Neutrophil (primary cell): ENCODE measurements around the gene SREBF2.

Source experiments
- H3K27ac ChIP-seq: fragments of 200-600 bp; sonication (generic); 2 replicates; pipeline ENCODE4 v1.5.1; 2016; ENCODE audit warnings: mild to moderate bottlenecking, moderate library complexity
- H3K27me3 ChIP-seq: fragments of 200-600 bp; sonication (generic); 2 replicates; pipeline ENCODE4 v1.6.0; 2016; ENCODE audit warnings: mild to moderate bottlenecking
- H3K36me3 ChIP-seq: fragments of 200-600 bp; sonication (generic); 2 replicates; pipeline ENCODE4 v1.5.1; 2017
- H3K4me1 ChIP-seq, 2 experiments: fragments of 200-600 bp in 1 of 2; sonication (generic) in 1 of 2; 1 replicate in 1 of 2; 2 replicates in 1 of 2; pipeline versions ENCODE4 v1.5.1 to v1.6.1; 2013 to 2016; ENCODE audit warnings: low read depth in 1 of 2, low read length in 1 of 2, mild to moderate bottlenecking in 1 of 2, moderate library complexity in 1 of 2; ENCODE audit not compliant: control insufficient read depth in 1 of 2, insufficient read depth in 1 of 2
- H3K4me3 ChIP-seq, 2 experiments: fragments of 200-600 bp in 1 of 2; sonication (generic) in 1 of 2; 1 replicate in 1 of 2; 2 replicates in 1 of 2; pipeline ENCODE4 v1.5.1; 2013 to 2016; ENCODE audit warnings: low read depth in 1 of 2, low read length in 1 of 2, mild to moderate bottlenecking in 1 of 2, moderate library complexity in 1 of 2
- H3K9me3 ChIP-seq: fragments of 200-600 bp; sonication (generic); 2 replicates; pipeline ENCODE4 v1.5.1; 2016
- TF ChIP-seq, protein P1 (sequence below): fragments of 200-600 bp; sonication (generic); IDR thresholded peaks from 2 replicates; pipeline ENCODE4 v1.5.1; 2016; ENCODE audit warnings: antibody characterized with exemption

SREBF2 gene

DNA sequence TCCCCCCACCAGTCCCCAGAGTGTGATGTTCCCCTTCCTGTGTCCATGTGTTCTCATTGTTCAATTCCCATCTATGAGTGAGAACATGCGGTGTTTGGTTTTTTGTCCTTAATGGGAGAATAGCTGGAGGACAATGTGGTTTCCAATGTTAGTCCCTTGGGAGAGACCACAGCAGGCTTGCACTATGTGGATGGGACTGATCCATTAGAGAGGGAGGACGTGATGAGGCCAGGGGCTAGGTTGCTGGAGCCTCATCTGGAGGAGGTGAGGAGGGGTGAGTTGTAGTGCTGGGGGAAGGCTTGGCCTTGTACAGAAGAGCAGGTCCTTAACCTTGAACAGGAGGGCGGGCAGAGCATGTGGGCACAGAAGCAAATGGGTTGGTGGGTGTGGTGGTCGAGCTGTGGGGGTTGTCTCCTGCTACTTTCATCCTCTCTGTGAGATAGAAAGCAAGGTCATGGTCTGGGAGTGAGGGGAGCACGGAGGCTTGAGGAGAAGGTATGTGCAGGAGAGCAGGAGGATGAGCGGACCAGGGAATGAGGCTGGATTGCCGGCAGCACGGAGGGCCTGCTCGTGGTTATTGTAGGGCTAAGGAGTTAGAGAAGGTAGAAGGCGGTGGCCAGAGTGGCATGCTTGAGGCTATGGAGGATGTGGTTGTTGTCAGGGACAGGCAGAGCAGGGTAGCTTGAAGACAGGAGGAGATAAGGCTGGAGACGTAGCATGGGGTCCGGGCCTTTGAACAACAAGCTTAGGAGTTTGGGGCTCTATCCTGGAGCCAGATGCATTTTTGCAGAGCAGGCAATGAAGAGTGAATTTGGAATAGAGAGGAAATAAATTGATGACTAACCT lies 11.2 kb upstream of the SREBF2 start:
- Histone ChIP-seq H3K4me1 (no peaks in the 10 kb centered on the region), H3K27ac (no peak overlapping the region), H3K4me3 (no peak overlapping the region), H3K9me3 (no peaks in the 10 kb centered on the region), H3K27me3 (no peaks in the 10 kb centered on the region), H3K36me3 (peaks cover 23% of the 10 kb centered on the region)
- TF ChIP-seq, protein P1, sequence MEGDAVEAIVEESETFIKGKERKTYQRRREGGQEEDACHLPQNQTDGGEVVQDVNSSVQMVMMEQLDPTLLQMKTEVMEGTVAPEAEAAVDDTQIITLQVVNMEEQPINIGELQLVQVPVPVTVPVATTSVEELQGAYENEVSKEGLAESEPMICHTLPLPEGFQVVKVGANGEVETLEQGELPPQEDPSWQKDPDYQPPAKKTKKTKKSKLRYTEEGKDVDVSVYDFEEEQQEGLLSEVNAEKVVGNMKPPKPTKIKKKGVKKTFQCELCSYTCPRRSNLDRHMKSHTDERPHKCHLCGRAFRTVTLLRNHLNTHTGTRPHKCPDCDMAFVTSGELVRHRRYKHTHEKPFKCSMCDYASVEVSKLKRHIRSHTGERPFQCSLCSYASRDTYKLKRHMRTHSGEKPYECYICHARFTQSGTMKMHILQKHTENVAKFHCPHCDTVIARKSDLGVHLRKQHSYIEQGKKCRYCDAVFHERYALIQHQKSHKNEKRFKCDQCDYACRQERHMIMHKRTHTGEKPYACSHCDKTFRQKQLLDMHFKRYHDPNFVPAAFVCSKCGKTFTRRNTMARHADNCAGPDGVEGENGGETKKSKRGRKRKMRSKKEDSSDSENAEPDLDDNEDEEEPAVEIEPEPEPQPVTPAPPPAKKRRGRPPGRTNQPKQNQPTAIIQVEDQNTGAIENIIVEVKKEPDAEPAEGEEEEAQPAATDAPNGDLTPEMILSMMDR: no peak

DNA sequence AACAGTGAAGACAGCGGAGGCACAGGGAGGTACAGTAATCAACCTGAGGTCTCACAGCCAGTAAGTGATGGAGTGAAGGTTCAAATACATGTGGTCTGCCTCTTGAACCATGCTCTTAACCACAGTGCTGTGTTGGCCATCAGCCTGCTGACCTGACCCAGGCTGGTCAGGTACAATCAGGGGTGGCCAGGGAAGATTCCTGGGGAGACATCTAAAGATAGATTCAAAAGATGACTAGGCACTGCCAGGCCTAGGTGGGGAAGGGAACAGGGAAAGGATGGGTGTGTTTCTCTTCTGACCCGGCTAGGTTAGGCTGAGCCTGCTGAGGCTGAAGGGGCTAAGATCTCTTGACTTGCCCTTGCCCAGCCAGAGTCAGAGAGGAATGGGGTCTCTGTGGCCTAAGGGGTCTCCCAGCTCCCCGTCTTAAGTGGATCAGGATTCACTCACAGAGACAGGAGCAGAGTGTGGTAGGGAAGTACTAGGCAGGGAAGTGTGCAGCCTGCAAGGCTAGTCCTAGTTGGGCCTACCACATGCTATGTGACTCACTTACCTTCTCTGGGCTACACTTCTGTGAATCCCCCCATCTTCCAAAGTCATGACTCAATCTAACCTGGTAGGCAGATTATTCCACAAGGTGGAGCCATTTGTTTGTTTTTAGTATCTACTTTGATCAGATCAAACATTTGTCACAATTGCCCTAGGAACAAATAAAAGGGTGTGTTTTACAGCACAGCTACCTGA lies 10.4 kb upstream of the SREBF2 start:
- H3K4me1 ChIP-seq: no peaks in the 10 kb centered on the region

DNA sequence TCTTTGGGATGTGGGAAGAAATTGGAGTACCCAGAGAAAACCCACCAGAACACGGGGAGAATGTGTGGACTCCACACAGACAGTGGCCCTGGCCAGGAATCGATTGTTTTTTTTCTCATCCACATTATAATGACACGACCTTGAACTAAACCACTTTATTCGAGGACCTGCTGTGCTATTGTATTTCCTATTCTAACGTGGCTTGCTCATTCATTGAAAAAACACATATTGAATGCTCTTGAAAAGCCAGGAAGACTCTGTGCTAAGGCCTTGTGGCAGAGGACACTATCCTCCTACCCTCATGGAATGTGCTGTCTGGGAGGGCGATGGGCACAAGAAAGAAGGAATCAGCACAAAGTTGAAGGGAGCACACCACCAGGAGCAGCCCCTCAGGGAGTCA lies 9.1 kb upstream of the SREBF2 start:
- H3K27ac ChIP-seq: no peak overlapping the region
- H3K36me3 ChIP-seq: peaks cover 20% of the 10 kb centered on the region
- no peaks in the 10 kb centered on the region for H3K27me3 ChIP-seq
- no peaks in the 10 kb centered on the region for H3K9me3 ChIP-seq
- H3K4me1 ChIP-seq: no peaks in the 10 kb centered on the region
- H3K4me3 ChIP-seq: no peak overlapping the region
- TF ChIP-seq, protein P1: no peak

More for the DNA sequence above, 10.4 kb upstream of the SREBF2 start:
- TF ChIP-seq, protein P1: no peak
- no peaks in the 10 kb centered on the region for H3K27me3 ChIP-seq
- H3K4me3 ChIP-seq: no peak overlapping the region
- no peaks in the 10 kb centered on the region for H3K9me3 ChIP-seq
- peaks cover 23% of the 10 kb centered on the region for H3K36me3 ChIP-seq
- no peak overlapping the region for H3K27ac ChIP-seq

DNA sequence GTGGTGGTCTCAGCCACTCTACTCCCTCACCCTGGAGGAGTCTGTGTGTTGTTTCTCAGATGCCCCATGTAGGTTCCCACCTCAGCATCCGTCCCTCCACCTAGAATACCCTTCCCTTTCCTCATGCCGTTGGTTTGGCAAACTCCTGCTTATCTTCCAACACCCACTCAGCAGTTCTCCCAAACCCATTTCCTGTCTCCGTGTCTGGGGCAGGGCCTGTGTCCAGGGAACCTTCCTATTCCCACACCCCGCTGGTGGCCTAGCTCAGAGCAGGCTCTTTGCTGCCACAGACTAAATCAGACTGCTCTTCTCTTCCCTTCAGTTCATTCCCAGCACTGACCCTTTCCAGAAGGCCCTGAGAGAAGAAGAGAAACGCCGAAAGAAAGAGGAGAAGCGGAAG lies 7.5 kb upstream of the SREBF2 start:
- Histone ChIP-seq H3K4me3 (no peak overlapping the region), H3K4me1 (no peaks in the 10 kb centered on the region), H3K27ac (no peak overlapping the region), H3K36me3 (peaks cover 11% of the 10 kb centered on the region), H3K9me3 (no peaks in the 10 kb centered on the region), H3K27me3 (no peaks in the 10 kb centered on the region)
- TF ChIP-seq, protein P1: no peak

DNA sequence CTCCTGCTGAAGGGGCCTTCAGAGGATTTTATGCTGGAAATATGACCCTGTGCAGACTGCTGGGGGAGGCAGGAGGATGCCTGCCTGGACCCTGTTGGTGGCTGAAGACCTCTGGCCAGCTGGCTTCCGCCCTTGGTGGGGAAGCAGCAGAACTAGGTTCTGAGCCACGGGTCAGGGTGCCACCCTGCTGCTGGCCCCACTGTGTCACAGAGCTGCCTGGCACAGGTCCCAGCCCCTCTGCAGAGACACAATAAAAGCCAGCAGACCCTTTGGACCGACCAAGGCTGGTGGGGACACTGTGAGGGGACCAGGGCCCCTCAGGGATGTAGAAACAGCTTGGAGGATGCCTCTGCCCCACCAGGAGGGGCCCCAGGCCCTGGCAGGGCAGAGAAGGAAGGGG lies 6.9 kb upstream of the SREBF2 start:
- Histone ChIP-seq H3K4me1 (no peaks in the 10 kb centered on the region), H3K4me3 (no peak overlapping the region), H3K27ac (no peak overlapping the region), H3K27me3 (no peaks in the 10 kb centered on the region), H3K36me3 (peaks cover 8% of the 10 kb centered on the region), H3K9me3 (no peaks in the 10 kb centered on the region)
- TF ChIP-seq, protein P1: no peak
